ENCODE measurements around the gene SYCE3.

The SYCE3 gene

GRCh38 chr22:50582493-50583293, 20.0 kb upstream of the SYCE3 start, which contains the start of gene CHKB:
Gene CHKB (minus strand): TSS chr22:50582849. CDS start chr22:50582781, 68 bp downstream.
- no peaks in the 10 kb centered on the region; the same call in 1 of the 2 replicates for H4K20me1 ChIP-seq (ENCODE audit: low read depth, low read length)
- H2AFZ ChIP-seq (ENCODE audit: low read depth, low read length, severe bottlenecking): peak within 1 kb of the TSS; percentile 46
- H3K4me3 ChIP-seq (ENCODE audit: insufficient read depth, low read length, poor library complexity, severe bottlenecking): peak within 1 kb of the TSS; percentile 72
- no peaks in the 10 kb centered on the region for H3F3A ChIP-seq (ENCODE audit: insufficient read depth)
- H3K4me2 ChIP-seq (ENCODE audit: low read depth, low read length, poor library complexity, severe bottlenecking): peak within 1 kb of the TSS; percentile 87
- H3K36me3 ChIP-seq (ENCODE audit: low read length): no peaks in the 10 kb centered on the region
- peaks cover 8% of the 10 kb centered on the region for H3K79me2 ChIP-seq (ENCODE audit: insufficient read depth, low read length)
- H3K9me3 ChIP-seq (ENCODE audit: insufficient read depth, low read length): no peaks in the 10 kb centered on the region
- no peak for TF ChIP-seq EZH2phosphoT487 (conservative IDR thresholded peaks at IDR 0.05; ENCODE audit: low read length)
- H3K9ac ChIP-seq (ENCODE audit: low read length): peak within 1 kb of the TSS; percentile 92
- H3K9me2 ChIP-seq (replicated peaks; ENCODE audit: insufficient read depth, low read length): no peaks in the 10 kb centered on the region
- H3K27ac ChIP-seq (ENCODE audit: low read depth, low read length): peak within 1 kb of the TSS; percentile 85
- no peaks in the 10 kb centered on the region for H3K27me3 ChIP-seq (ENCODE audit: low read length)

- TF ChIP-seq CTCF (IDR thresholded peaks at IDR 0.05; ENCODE audit: insufficient read depth, low read length, poor library complexity, severe bottlenecking) (no peak), EZH2phosphoT487 (conservative IDR thresholded peaks at IDR 0.05; ENCODE audit: low read length) (no peak)
- H3K27ac ChIP-seq (ENCODE audit: low read depth, low read length): peak overlapping the region; percentile 85
- H3K9ac ChIP-seq (ENCODE audit: low read length): peak overlapping the region; percentile 92
- no peaks in the 10 kb centered on the region for H3F3A ChIP-seq (ENCODE audit: insufficient read depth)
- no peaks in the 10 kb centered on the region for H3K9me3 ChIP-seq (ENCODE audit: insufficient read depth, low read length)
- peaks cover 8% of the 10 kb centered on the region for H3K79me2 ChIP-seq (ENCODE audit: insufficient read depth, low read length)
- H4K20me1 ChIP-seq (ENCODE audit: low read depth, low read length): no peaks in the 10 kb centered on the region; the same call in 1 of the 2 replicates
- H3K36me3 ChIP-seq (ENCODE audit: low read length): no peaks in the 10 kb centered on the region
- no peaks in the 10 kb centered on the region for H3K27me3 ChIP-seq (ENCODE audit: low read length)
- H3K4me2 ChIP-seq (ENCODE audit: low read depth, low read length, poor library complexity, severe bottlenecking): peak overlapping the region; percentile 87
- peak overlapping the region; percentile 70 for H3K4me3 ChIP-seq (ENCODE audit: insufficient read depth, low read length, poor library complexity, severe bottlenecking)
- H3K9me2 ChIP-seq (replicated peaks; ENCODE audit: insufficient read depth, low read length): no peaks in the 10 kb centered on the region
- H2AFZ ChIP-seq (ENCODE audit: low read depth, low read length, severe bottlenecking): no peak overlapping the region
These were observed 19.3 kb upstream of the SYCE3 start for GRCh38 chr22:50581950-50582492.

GRCh38 chr22:50581031-50581949, 18.6 kb upstream of the SYCE3 start:
- H3K27me3 ChIP-seq (ENCODE audit: low read length): no peaks in the 10 kb centered on the region
- peak overlapping the region; percentile 70 for H3K4me3 ChIP-seq (ENCODE audit: insufficient read depth, low read length, poor library complexity, severe bottlenecking)
- H4K20me1 ChIP-seq (ENCODE audit: low read depth, low read length): no peaks in the 10 kb centered on the region; the same call in 1 of the 2 replicates
- no peaks in the 10 kb centered on the region for H3K9me2 ChIP-seq (replicated peaks; ENCODE audit: insufficient read depth, low read length)
- H3K36me3 ChIP-seq (ENCODE audit: low read length): no peaks in the 10 kb centered on the region
- H3K9ac ChIP-seq (ENCODE audit: low read length): peak overlapping the region; percentile 92
- peaks cover 8% of the 10 kb centered on the region for H3K79me2 ChIP-seq (ENCODE audit: insufficient read depth, low read length)
- peak overlapping the region; percentile 87 for H3K4me2 ChIP-seq (ENCODE audit: low read depth, low read length, poor library complexity, severe bottlenecking)
- no peaks in the 10 kb centered on the region for H3K9me3 ChIP-seq (ENCODE audit: insufficient read depth, low read length)
- H3F3A ChIP-seq (ENCODE audit: insufficient read depth): no peaks in the 10 kb centered on the region
- TF ChIP-seq CTCF (IDR thresholded peaks at IDR 0.05; ENCODE audit: insufficient read depth, low read length, poor library complexity, severe bottlenecking) (no peak), EZH2phosphoT487 (conservative IDR thresholded peaks at IDR 0.05; ENCODE audit: low read length) (no peak)
- H3K27ac ChIP-seq (ENCODE audit: low read depth, low read length): peak overlapping the region; percentile 85
- no peak overlapping the region for H2AFZ ChIP-seq (ENCODE audit: low read depth, low read length, severe bottlenecking)
